H9 (cell line): ENCODE results near the gene TCF4. TPM values are rescaled to one million over a fixed set of nuclear protein-coding genes. Genes with fewer than 3 reads are reported as not detected.

ENCODE experiments used
- DNase-seq: peaks from one replicate; pipeline ENCODE4 v3.0.0-alpha.2; 2017
- H2AFZ ChIP-seq: one replicate; pipeline ENCODE4 v1.6.1; 2013; ENCODE audit warnings: mild to moderate bottlenecking, low read length, control low read depth, moderate library complexity
- H2AK5ac ChIP-seq: 2 replicates; pipeline ENCODE4 v1.6.1; 2013; ENCODE audit warnings: low read length, control low read depth, mixed read lengths; ENCODE audit not compliant: insufficient read length
- H2BK120ac ChIP-seq: one replicate; pipeline ENCODE4 v1.6.1; 2013; ENCODE audit warnings: low read depth, mild to moderate bottlenecking, low read length, control low read depth, inconsistent platforms; ENCODE audit not compliant: poor library complexity, severe bottlenecking
- H2BK12ac ChIP-seq: 2 replicates; pipeline ENCODE4 v1.6.1; 2013; ENCODE audit warnings: low read length, control low read depth, mixed read lengths, low read depth; ENCODE audit not compliant: insufficient read length
- H2BK15ac ChIP-seq: 2 replicates; pipeline ENCODE4 v1.6.1; 2013; ENCODE audit warnings: low read depth, low read length, control low read depth
- H2BK20ac ChIP-seq: one replicate; pipeline ENCODE4 v1.6.1; 2013; ENCODE audit warnings: low read depth, mild to moderate bottlenecking, low read length, control low read depth, inconsistent platforms; ENCODE audit not compliant: poor library complexity, severe bottlenecking
- H2BK5ac ChIP-seq: 2 replicates; pipeline ENCODE4 v1.6.1; 2013; ENCODE audit warnings: low read length, control low read depth, mixed read lengths; ENCODE audit not compliant: insufficient read length
- H3K14ac ChIP-seq: 2 replicates; pipeline ENCODE4 v1.6.1; 2013; ENCODE audit warnings: low read length, control low read depth; ENCODE audit not compliant: insufficient read depth
- H3K18ac ChIP-seq: 2 replicates; pipeline ENCODE4 v1.6.1; 2013; ENCODE audit warnings: low read depth, mild to moderate bottlenecking, mixed read lengths, low read length, control low read depth; ENCODE audit not compliant: insufficient read length
- H3K23ac ChIP-seq: 2 replicates; pipeline ENCODE4 v1.6.1; 2013; ENCODE audit warnings: low read length, control low read depth, mixed read lengths, low read depth; ENCODE audit not compliant: insufficient read length
- H3K23me2 ChIP-seq: 2 replicates; pipeline ENCODE4 v1.6.1; 2013; ENCODE audit warnings: low read depth, mild to moderate bottlenecking, mixed read lengths, low read length, control low read depth; ENCODE audit not compliant: insufficient read length, poor library complexity, severe bottlenecking
- H3K27ac ChIP-seq: 2 replicates; pipeline ENCODE4 v1.5.1; 2013; ENCODE audit warnings: low read length, control low read depth, mixed read lengths, low read depth; ENCODE audit not compliant: insufficient read length
- H3K27me3 ChIP-seq: 2 replicates; pipeline ENCODE4 v1.6.1; 2013; ENCODE audit warnings: low read length, control low read depth, inconsistent platforms; ENCODE audit not compliant: insufficient read depth
- H3K4ac ChIP-seq: 2 replicates; pipeline ENCODE4 v1.6.1; 2013; ENCODE audit warnings: low read depth, mild to moderate bottlenecking, control low read depth, inconsistent platforms, low read length, moderate library complexity
- H3K4me1 ChIP-seq: 2 replicates; pipeline ENCODE4 v1.6.1; 2013; ENCODE audit warnings: low read length, control low read depth, inconsistent platforms; ENCODE audit not compliant: insufficient read depth
- H3K4me2 ChIP-seq: 2 replicates; pipeline ENCODE4 v1.6.1; 2013; ENCODE audit warnings: low read length, control low read depth, mixed read lengths; ENCODE audit not compliant: insufficient read length, insufficient read depth
- H3K56ac ChIP-seq: 2 replicates; pipeline ENCODE4 v1.6.1; 2013; ENCODE audit warnings: low read depth, mild to moderate bottlenecking, mixed read lengths, low read length, control low read depth; ENCODE audit not compliant: insufficient read length
- H3K79me1 ChIP-seq: 2 replicates; pipeline ENCODE4 v1.6.1; 2013; ENCODE audit warnings: low read depth, mild to moderate bottlenecking, moderate library complexity, low read length, control low read depth, inconsistent platforms; ENCODE audit not compliant: insufficient read depth, poor library complexity, severe bottlenecking
- H3K79me2 ChIP-seq: 2 replicates; pipeline ENCODE4 v1.6.1; 2013; ENCODE audit warnings: low read length, control low read depth, inconsistent platforms; ENCODE audit not compliant: insufficient read depth
- H3K9ac ChIP-seq: 2 replicates; pipeline ENCODE4 v1.6.1; 2013; ENCODE audit warnings: low read length, control low read depth, mixed read lengths; ENCODE audit not compliant: insufficient read length; ENCODE audit errors: extremely low read depth
- H3K9me3 ChIP-seq: one replicate; pipeline ENCODE4 v1.6.1; 2013; ENCODE audit warnings: low read depth, low read length, inconsistent platforms; ENCODE audit not compliant: control insufficient read depth
- H3T11ph ChIP-seq: one replicate; pipeline ENCODE4 v1.6.1; 2013; ENCODE audit warnings: mild to moderate bottlenecking, low read length, control low read depth, inconsistent platforms
- H4K20me1 ChIP-seq: one replicate; pipeline ENCODE4 v1.6.1; 2013; ENCODE audit not compliant: control insufficient read depth, insufficient read length, insufficient read depth
- H4K5ac ChIP-seq: 2 replicates; pipeline ENCODE4 v1.6.1; 2013; ENCODE audit warnings: low read depth, mild to moderate bottlenecking, mixed read lengths, low read length, control low read depth; ENCODE audit not compliant: insufficient read length
- H4K8ac ChIP-seq: replicated peaks from 2 replicates; pipeline ENCODE4 v1.6.1; 2013; ENCODE audit warnings: low read length, control low read depth, mixed read lengths, low read depth; ENCODE audit not compliant: insufficient read length
- H4K91ac ChIP-seq: 2 replicates; pipeline ENCODE4 v1.6.1; 2013; ENCODE audit warnings: low read depth, mild to moderate bottlenecking, moderate library complexity, mixed read lengths, low read length, control low read depth; ENCODE audit not compliant: insufficient read length
- H3K27ac Mint-ChIP-seq, 3 experiments: 2 replicates in 2 of 3; 3 replicates in 1 of 3; pipeline ENCODE4 v1.8.0; 2020 to 2021; ENCODE audit warnings: mixed read lengths in 3 of 3, mild to moderate bottlenecking in 1 of 3, moderate library complexity in 1 of 3
- H3K27me3 Mint-ChIP-seq: 2 replicates; pipeline ENCODE4 v1.8.0; 2021; ENCODE audit warnings: low read depth, mild to moderate bottlenecking, moderate library complexity, mixed read lengths
- H3K36me3 Mint-ChIP-seq, 3 experiments: 2 replicates in 2 of 3; 3 replicates in 1 of 3; pipeline ENCODE4 v1.8.0; 2020 to 2021; ENCODE audit warnings: low read depth in 3 of 3, mixed read lengths in 3 of 3; ENCODE audit not compliant: insufficient read depth in 1 of 3
- H3K4me1 Mint-ChIP-seq, 2 experiments: 2 replicates each; pipeline ENCODE4 v1.8.0; 2020; ENCODE audit warnings: mixed read lengths in 2 of 2
- H3K4me3 Mint-ChIP-seq, 2 experiments: 2 replicates in 1 of 2; 3 replicates in 1 of 2; pipeline ENCODE4 v1.8.0; 2020 to 2021; ENCODE audit warnings: mild to moderate bottlenecking in 2 of 2, mixed read lengths in 2 of 2, moderate library complexity in 1 of 2
- H3K9me3 Mint-ChIP-seq, 2 experiments: 2 replicates in 1 of 2; 3 replicates in 1 of 2; pipeline ENCODE4 v1.8.0; 2020; ENCODE audit warnings: mild to moderate bottlenecking in 2 of 2, mixed read lengths in 2 of 2, moderate library complexity in 1 of 2
- WGBS: extraction: QIAGEN DNeasy Blood & Tissue Kit; methylation state at CpG from one replicate; pipeline ENCODE4 v1.1.7; 2013; ENCODE audit warnings: missing lambda C conversion rate, low lambda C conversion rate, mixed read lengths; ENCODE audit not compliant: insufficient read length; ENCODE audit errors: extremely low coverage; 5-methylcytosine and 5-hydroxymethylcytosine counted together
- total RNA-seq: library from RNA; stranded (reverse); gene quantifications from 2 replicates; pipeline ENCODE4 v1.2.1, GENCODE V29; 2021
- TF ChIP-seq, protein P1 (sequence below): fragments of 200-600 bp; sonication (generic); conservative IDR thresholded peaks from 3 replicates; pipeline ENCODE4 v1.8.0; 2021; ENCODE audit warnings: antibody characterized with exemption, mild to moderate bottlenecking

Gene TCF4
- total RNA-seq, 1 experiment from 2014 or later, result 99.4 TPM

DNA sequence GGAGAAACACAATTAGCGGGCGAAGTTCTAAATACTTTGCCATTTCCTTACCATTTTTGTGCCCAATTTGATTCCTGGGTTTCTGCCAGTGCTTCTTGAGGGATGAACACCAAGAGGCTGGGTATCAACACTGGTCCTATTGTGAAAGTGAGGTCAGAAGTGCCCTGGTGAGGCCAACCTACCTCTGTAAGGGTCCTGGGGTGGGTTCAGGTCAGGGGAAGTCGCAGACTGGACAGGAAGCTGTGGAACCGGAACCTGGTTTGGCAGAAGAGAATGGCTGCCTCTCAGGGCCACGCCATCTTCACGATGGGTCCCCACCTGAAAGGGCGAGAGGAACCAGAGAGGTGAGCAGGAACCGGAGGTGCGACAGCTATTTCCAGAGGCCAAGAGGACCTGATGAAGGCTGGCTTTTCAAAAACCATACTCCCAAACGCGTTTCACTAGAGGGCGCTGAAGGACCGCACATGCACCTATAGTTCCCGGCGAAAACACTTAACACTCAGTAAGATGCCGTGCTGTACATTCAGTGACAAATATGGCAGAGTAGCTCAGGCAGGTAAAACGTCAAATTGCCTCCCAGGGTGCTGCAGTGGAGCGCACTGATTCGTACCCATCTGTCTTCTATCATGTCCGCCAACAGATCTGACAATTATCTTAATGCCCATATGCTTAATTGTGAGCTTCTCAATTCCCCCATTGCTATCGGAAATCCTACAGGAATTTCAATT, 353.5 kb downstream of the TCF4 start:
- H3K27me3 Mint-ChIP-seq, result no peaks in the 10 kb centered on the region
- Histone ChIP-seq H2BK5ac (no peak overlapping the region), H3K9ac (no peak overlapping the region), H2AK5ac (no peak overlapping the region), H2BK12ac (no peak overlapping the region), H4K91ac (no peak overlapping the region), H4K8ac (no peak overlapping the region), H3T11ph (no peak overlapping the region), H4K5ac (no peak overlapping the region), H3K18ac (no peak overlapping the region), H3K4me2 (no peak overlapping the region), H3K79me1 (no peaks in the 10 kb centered on the region), H4K20me1 (no peaks in the 10 kb centered on the region), H3K23ac (no peak overlapping the region), H3K27ac (no peak overlapping the region), H2BK120ac (no peak overlapping the region), H3K9me3 (no peaks in the 10 kb centered on the region), H2BK20ac (no peak overlapping the region), H3K14ac (no peak overlapping the region), H2BK15ac (no peak overlapping the region), H3K79me2 (no peaks in the 10 kb centered on the region), H3K56ac (no peak overlapping the region), H3K27me3 (no peaks in the 10 kb centered on the region), H3K23me2 (no peaks in the 10 kb centered on the region), H3K4me1 (no peaks in the 10 kb centered on the region; the same call in 1 of the 2 replicates), H2AFZ (no peak overlapping the region), H3K4ac (no peak overlapping the region)
- peak; percentile 79 for DNase-seq
- no peak overlapping the region for H3K4me3 Mint-ChIP-seq
- TF ChIP-seq, protein P1, sequence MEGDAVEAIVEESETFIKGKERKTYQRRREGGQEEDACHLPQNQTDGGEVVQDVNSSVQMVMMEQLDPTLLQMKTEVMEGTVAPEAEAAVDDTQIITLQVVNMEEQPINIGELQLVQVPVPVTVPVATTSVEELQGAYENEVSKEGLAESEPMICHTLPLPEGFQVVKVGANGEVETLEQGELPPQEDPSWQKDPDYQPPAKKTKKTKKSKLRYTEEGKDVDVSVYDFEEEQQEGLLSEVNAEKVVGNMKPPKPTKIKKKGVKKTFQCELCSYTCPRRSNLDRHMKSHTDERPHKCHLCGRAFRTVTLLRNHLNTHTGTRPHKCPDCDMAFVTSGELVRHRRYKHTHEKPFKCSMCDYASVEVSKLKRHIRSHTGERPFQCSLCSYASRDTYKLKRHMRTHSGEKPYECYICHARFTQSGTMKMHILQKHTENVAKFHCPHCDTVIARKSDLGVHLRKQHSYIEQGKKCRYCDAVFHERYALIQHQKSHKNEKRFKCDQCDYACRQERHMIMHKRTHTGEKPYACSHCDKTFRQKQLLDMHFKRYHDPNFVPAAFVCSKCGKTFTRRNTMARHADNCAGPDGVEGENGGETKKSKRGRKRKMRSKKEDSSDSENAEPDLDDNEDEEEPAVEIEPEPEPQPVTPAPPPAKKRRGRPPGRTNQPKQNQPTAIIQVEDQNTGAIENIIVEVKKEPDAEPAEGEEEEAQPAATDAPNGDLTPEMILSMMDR, result peak; percentile 88
- no peak overlapping the region for H3K27ac Mint-ChIP-seq
- no peaks in the 10 kb centered on the region for H3K9me3 Mint-ChIP-seq
- H3K36me3 Mint-ChIP-seq, result peaks cover 19 to 51% (median 49%) of the 10 kb centered on the region in 3 experiments; a peak in 6 of 7 replicates
- H3K4me1 Mint-ChIP-seq, result peaks cover 2 to 3% of the 10 kb centered on the region in 2 experiments
- WGBS, result no CpG with 5 or more reads among the region's 21 CpGs
